B cell (primary cell): ENCODE measurements around the gene FEM1C. TPM values are rescaled to one million over a fixed set of nuclear protein-coding genes. Genes with fewer than 3 reads are reported as not detected.

Experiments
- ATAC-seq: fragments of 200-7000 bp; cut with Tn5 transposase; one replicate; pipeline ENCODE4 v1.10.0; 2021; ENCODE audit warnings: low read depth, mild to moderate bottlenecking, moderate number of reproducible peaks, moderate library complexity
- CTCF ChIA-PET: fragments of 350-600 bp; sonication (Branson Sonifier 250); formaldehyde crosslinking; loops from one replicate; lab custom pipeline; 2021; ENCODE audit warnings: antibody characterized with exemption, inconsistent platforms; lab: Charles Lee
- POLR2A ChIA-PET: fragments of 350-600 bp; sonication (Branson Sonifier 250); formaldehyde crosslinking; loops from one replicate; lab custom pipeline; 2021; ENCODE audit warnings: antibody characterized with exemption; lab: Charles Lee
- DNase-seq: peaks from one replicate; pipeline ENCODE4 v3.0.0; 2013
- H2AFZ ChIP-seq: 2 replicates; pipeline ENCODE4 v1.6.1; 2012; ENCODE audit warnings: mild to moderate bottlenecking, low read depth, low read length; ENCODE audit not compliant: insufficient read depth, poor library complexity, severe bottlenecking
- H3K27ac ChIP-seq, 2 donors: 1 replicate in 1 of 2; 2 replicates in 1 of 2; pipeline ENCODE4 v1.5.1; 2012 to 2013; ENCODE audit warnings: low read length in 2 of 2, mild to moderate bottlenecking in 2 of 2, moderate library complexity in 1 of 2
- H3K27me3 ChIP-seq, 4 experiments: fragments of 200-600 bp in 1 of 4; sonication (generic) in 1 of 4; replicated peaks in 1 of 4; 1 replicate in 2 of 4; 2 replicates in 2 of 4; pipeline versions ENCODE4 v1.6.1 to v1.7.0; 2013 to 2016; ENCODE audit warnings: low read length in 3 of 4, mild to moderate bottlenecking in 2 of 4, mixed read lengths in 1 of 4, moderate library complexity in 1 of 4; ENCODE audit not compliant: insufficient read depth in 4 of 4, control insufficient read depth in 3 of 4; ENCODE audit errors: control extremely low read depth in 1 of 4
- H3K36me3 ChIP-seq, 2 experiments: replicated peaks in 1 of 2; 1 replicate in 1 of 2; 2 replicates in 1 of 2; pipeline versions ENCODE4 v1.6.1 to v1.7.1; 2013; ENCODE audit warnings: low read length in 1 of 2; ENCODE audit not compliant: insufficient read depth in 2 of 2, control insufficient read depth in 1 of 2; ENCODE audit errors: control extremely low read depth in 1 of 2, extremely low read depth in 1 of 2
- H3K4me1 ChIP-seq, 2 donors: fragments of 200-600 bp in 1 of 2; sonication (generic) in 1 of 2; 1 replicate in 1 of 2; 2 replicates in 1 of 2; pipeline versions ENCODE4 v1.5.1 to v1.6.1; 2013 to 2017; ENCODE audit warnings: low read length in 2 of 2; ENCODE audit not compliant: control insufficient read depth in 2 of 2, insufficient read depth in 2 of 2
- H3K4me2 ChIP-seq: replicated peaks from 2 replicates; pipeline ENCODE3; 2012; ENCODE audit warnings: mild to moderate bottlenecking, low read depth, low read length; ENCODE audit not compliant: poor library complexity, severe bottlenecking
- H3K4me3 ChIP-seq, 5 experiments: fragments of 200-600 bp in 1 of 5; sonication (generic) in 1 of 5; 1 replicate in 3 of 5; 2 replicates in 2 of 5; pipeline versions ENCODE4 v1.5.1 to v1.7.0; 2011 to 2016; ENCODE audit warnings: low read length in 4 of 5, mild to moderate bottlenecking in 4 of 5, low read depth in 2 of 5, control low read depth in 1 of 5, moderate library complexity in 1 of 5; ENCODE audit not compliant: insufficient read depth in 1 of 5; ENCODE audit errors: control extremely low read depth in 1 of 5, extremely low read depth in 1 of 5
- H3K79me2 ChIP-seq: fragments of 200-600 bp; sonication (generic); one replicate; pipeline ENCODE4 v1.6.0; 2016; ENCODE audit warnings: low read length; ENCODE audit not compliant: control insufficient read depth, insufficient read depth
- H3K9ac ChIP-seq: fragments of 200-600 bp; sonication (generic); 2 replicates; pipeline ENCODE4 v1.6.1; 2017; ENCODE audit warnings: mild to moderate bottlenecking, low read length, moderate library complexity
- H3K9me3 ChIP-seq, 3 donors: one replicate each; pipeline versions ENCODE4 v1.6.1 to v1.7.1; 2013; ENCODE audit warnings: low read length in 2 of 3; ENCODE audit not compliant: control insufficient read depth in 2 of 3, insufficient read depth in 1 of 3; ENCODE audit errors: control extremely low read depth in 1 of 3
- H4K20me1 ChIP-seq: 2 replicates; pipeline ENCODE4 v1.6.0; 2012; ENCODE audit warnings: mild to moderate bottlenecking, low read length; ENCODE audit not compliant: insufficient read depth, control insufficient read depth, poor library complexity, severe bottlenecking
- H3K27ac Mint-ChIP-seq: one replicate; pipeline ENCODE4 v1.8.0; 2021; ENCODE audit warnings: mixed read lengths
- H3K27me3 Mint-ChIP-seq: one replicate; pipeline ENCODE4 v1.8.0; 2021; ENCODE audit warnings: mixed read lengths
- H3K4me1 Mint-ChIP-seq: one replicate; pipeline ENCODE4 v1.8.0; 2021; ENCODE audit warnings: mixed read lengths
- H3K4me3 Mint-ChIP-seq: one replicate; pipeline ENCODE4 v1.8.0; 2021; ENCODE audit warnings: mixed read lengths
- H3K9me3 Mint-ChIP-seq: one replicate; pipeline ENCODE4 v1.8.0; 2022; ENCODE audit warnings: mixed read lengths; ENCODE audit not compliant: insufficient read depth
- EZH2 ChIP-seq: IDR thresholded peaks from 2 replicates; pipeline ENCODE4 v1.6.1; 2012; ENCODE audit warnings: borderline replicate concordance, low read depth, mild to moderate bottlenecking, moderate library complexity, low read length; ENCODE audit not compliant: insufficient read depth, poor library complexity, severe bottlenecking
- WGBS: methylation state at CpG from one replicate; pipeline ENCODE4 v1.1.5; 2013; ENCODE audit warnings: missing lambda C conversion rate; ENCODE audit not compliant: insufficient coverage; 5-methylcytosine and 5-hydroxymethylcytosine counted together
- intact Hi-C: fragments of 100-400 bp; cut with micrococcal nuclease; formaldehyde crosslinking; loops from one replicate; pipeline ENCODE4 v1.10.0; 2022
- polyA plus RNA-seq: library from polyadenylated mRNA; depleted of rRNA; stranded (reverse); fragments of >200 nt; gene quantifications from 2 replicates; pipeline ENCODE4 v1.2.3, GENCODE V29; 2012
- total RNA-seq, 2 donors: library from RNA; stranded (reverse); fragments of 120-200 nt in 1 of 2; gene quantifications; 1 replicate in 1 of 2; 2 replicates in 1 of 2; pipeline versions ENCODE4 v1.2.3 to v1.2.4, GENCODE V29; 2013 to 2022
- TF ChIP-seq, protein P1 (sequence below): fragments of 200-600 bp; IDR thresholded peaks from one replicate; pipeline ENCODE4 v1.8.0; 2022; ENCODE audit warnings: antibody characterized with exemption, mild to moderate bottlenecking

The FEM1C gene
- total and polyA plus RNA-seq, 2 donors (not counting 1 experiment from before 2014, with no cell fraction given) = 14.9 to 18.7 TPM

- H3K4me1 Mint-ChIP-seq = peaks cover 58% of the 10 kb centered on the region
- Histone ChIP-seq H3K4me2 (peak overlapping the region; percentile 83), H3K4me3 (peak overlapping the region; percentile 83 to 95 (median 86)), H3K27me3 (no peaks in the 10 kb centered on the region), H2AFZ (no peak overlapping the region), H4K20me1 (peaks cover 53% of the 10 kb centered on the region), H3K4me1 (peaks cover 32 to 55% of the 10 kb centered on the region in 2 donors), H3K9ac (peak overlapping the region; percentile 99), H3K36me3 (peaks cover 2 to 23% of the 10 kb centered on the region in 2 experiments), H3K9me3 (peaks cover 0 to 11% (median 9%) of the 10 kb centered on the region in 3 donors), H3K27ac (peak overlapping the region; percentile 91 to 98), H3K79me2 (peaks cover 61% of the 10 kb centered on the region)
- ChIA-PET POLR2A (interaction anchor here (1.1 kb wide), 2 partner anchors 281 to 298 kb away, joined by 3 read pairs; partner anchors contain the start of gene ATG12), CTCF (interaction anchor here (0.7 to 4.9 kb wide), 6 partner anchors 28 to 525 kb away, joined by 3 to 40 read pairs (median 4); partner anchors contain the start of gene PGGT1B)
- TF ChIP-seq EZH2 = no peak
- TF ChIP-seq, protein P1, sequence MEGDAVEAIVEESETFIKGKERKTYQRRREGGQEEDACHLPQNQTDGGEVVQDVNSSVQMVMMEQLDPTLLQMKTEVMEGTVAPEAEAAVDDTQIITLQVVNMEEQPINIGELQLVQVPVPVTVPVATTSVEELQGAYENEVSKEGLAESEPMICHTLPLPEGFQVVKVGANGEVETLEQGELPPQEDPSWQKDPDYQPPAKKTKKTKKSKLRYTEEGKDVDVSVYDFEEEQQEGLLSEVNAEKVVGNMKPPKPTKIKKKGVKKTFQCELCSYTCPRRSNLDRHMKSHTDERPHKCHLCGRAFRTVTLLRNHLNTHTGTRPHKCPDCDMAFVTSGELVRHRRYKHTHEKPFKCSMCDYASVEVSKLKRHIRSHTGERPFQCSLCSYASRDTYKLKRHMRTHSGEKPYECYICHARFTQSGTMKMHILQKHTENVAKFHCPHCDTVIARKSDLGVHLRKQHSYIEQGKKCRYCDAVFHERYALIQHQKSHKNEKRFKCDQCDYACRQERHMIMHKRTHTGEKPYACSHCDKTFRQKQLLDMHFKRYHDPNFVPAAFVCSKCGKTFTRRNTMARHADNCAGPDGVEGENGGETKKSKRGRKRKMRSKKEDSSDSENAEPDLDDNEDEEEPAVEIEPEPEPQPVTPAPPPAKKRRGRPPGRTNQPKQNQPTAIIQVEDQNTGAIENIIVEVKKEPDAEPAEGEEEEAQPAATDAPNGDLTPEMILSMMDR = no peak
- intact Hi-C loops = no loop called here
- no peaks in the 10 kb centered on the region for H3K27me3 Mint-ChIP-seq
- H3K27ac Mint-ChIP-seq = peak overlapping the region; percentile 98
- 70% methylated on average over 8 of the region's 10 CpGs for WGBS
- H3K9me3 Mint-ChIP-seq = peaks cover 4% of the 10 kb centered on the region
- ATAC-seq (no peak), DNase-seq (peak; percentile 17)
- H3K4me3 Mint-ChIP-seq = peak overlapping the region; percentile 94
Observed at GRCh38 chr5:115542651-115543364, 1.8 kb downstream of the FEM1C start.

- TF ChIP-seq EZH2 = no peak
- TF ChIP-seq, protein P1 = no peak
- H3K27ac Mint-ChIP-seq = no peak overlapping the region
- intact Hi-C loops = no loop called here
Observed at GRCh38 chr5:115542086-115542485, 2.5 kb downstream of the FEM1C start.

More at GRCh38 chr5:115542086-115542485, 2.5 kb downstream of the FEM1C start:
- Mint-ChIP-seq H3K9me3 (peaks cover 4% of the 10 kb centered on the region), H3K4me3 (peak overlapping the region; percentile 94), H3K4me1 (peaks cover 64% of the 10 kb centered on the region), H3K27me3 (no peaks in the 10 kb centered on the region)
- Histone ChIP-seq H3K27me3 (no peaks in the 10 kb centered on the region), H3K4me3 (peak overlapping the region; percentile 1 to 95 (median 28)), H3K27ac (peak overlapping the region in 1 of 2 donors; percentile 98), H2AFZ (no peak overlapping the region), H3K36me3 (peaks cover 2 to 23% of the 10 kb centered on the region in 2 experiments), H3K4me1 (peaks cover 37 to 59% of the 10 kb centered on the region in 2 donors), H3K9me3 (peaks cover 1 to 11% (median 9%) of the 10 kb centered on the region in 3 donors), H4K20me1 (peaks cover 59% of the 10 kb centered on the region), H3K9ac (peak overlapping the region; percentile 99), H3K79me2 (peaks cover 68% of the 10 kb centered on the region), H3K4me2 (peak overlapping the region; percentile 83)
- ATAC-seq (no peak), DNase-seq (no peak)
- POLR2A ChIA-PET = no interaction called here
- CTCF ChIA-PET = interaction anchor here (0.7 to 4.9 kb wide), 3 partner anchors 27 to 280 kb away, joined by 4 to 40 read pairs (median 4); partner anchors contain the start of gene PGGT1B
- no CpG with 5 or more reads among the region's 2 CpGs for WGBS
